ENCODE data around the gene MRPL42. TPM values are rescaled to one million over a fixed set of nuclear protein-coding genes. Genes with fewer than 3 reads are reported as not detected.
"Not testable (repeated sequence)": the region's sequence is repeated elsewhere in the genome, so short reads cannot be mapped to it uniquely, and the experiment has no call there.

The MRPL42 gene
- total RNA-seq, 1 experiment from 2014 or later, result 121 TPM

GRCh38 chr12:93552427-93552826, 85.1 kb downstream of the MRPL42 start (continued):
- TF ChIP-seq ARID4B (CRISPR knock-in tag; IDR thresholded peaks at IDR 0.05; ENCODE audit: borderline replicate concordance), result no peak
- no peak for TF ChIP-seq ATF3 (CRISPR knock-in tag; conservative IDR thresholded peaks at IDR 0.05)
- TF ChIP-seq ZNF263 (CRISPR knock-in tag; IDR thresholded peaks at IDR 0.05; ENCODE audit: low read depth), result no peak
- no peak for TF ChIP-seq ESRRA (CRISPR knock-in tag; IDR thresholded peaks at IDR 0.05; ENCODE audit: borderline replicate concordance)
- no peak for TF ChIP-seq JUN (CRISPR knock-in tag; IDR thresholded peaks at IDR 0.05)
- TF ChIP-seq FOXJ3 (CRISPR knock-in tag; IDR thresholded peaks at IDR 0.05; ENCODE audit: borderline replicate concordance), result no peak

GRCh38 chr12:93557879-93558278, 90.6 kb downstream of the MRPL42 start:
- H3K4me3 Mint-ChIP-seq; H3K27me3 Mint-ChIP-seq (ENCODE audit: low read depth); H3K4me1 Mint-ChIP-seq; POLR2A ChIA-PET; DNase-seq (ENCODE audit: low spot score); ATAC-seq; CTCF ChIA-PET; H3K27ac Mint-ChIP-seq: not testable (repeated sequence)
- Mint-ChIP-seq H3K36me3 (peaks cover 54% of the 10 kb centered on the region), H3K9me3 (peaks cover 50% of the 10 kb centered on the region)

- DNase-seq (ENCODE audit: low spot score); H3K27me3 Mint-ChIP-seq (ENCODE audit: low read depth); H3K27ac Mint-ChIP-seq; H3K4me1 Mint-ChIP-seq; POLR2A ChIA-PET; CTCF ChIA-PET; H3K4me3 Mint-ChIP-seq; ATAC-seq: not testable (repeated sequence)
- H3K9me3 Mint-ChIP-seq, result peaks cover 46% of the 10 kb centered on the region
- H3K36me3 Mint-ChIP-seq, result peaks cover 51% of the 10 kb centered on the region
These were observed 91.4 kb downstream of the MRPL42 start for GRCh38 chr12:93558685-93559084.

GRCh38 chr12:93563807-93564538, 96.7 kb downstream of the MRPL42 start:
- H3K36me3 Mint-ChIP-seq, result peaks cover 41% of the 10 kb centered on the region
- H3K4me3 Mint-ChIP-seq, result no peak overlapping the region
- peak; percentile 61 for ATAC-seq
- peaks cover 21% of the 10 kb centered on the region for H3K9me3 Mint-ChIP-seq
- TF ChIP-seq ATF3 (CRISPR knock-in tag; conservative IDR thresholded peaks at IDR 0.05) (no peak), GABPB1 (CRISPR knock-in tag; IDR thresholded peaks at IDR 0.05) (peak; percentile 86), SP1 (CRISPR knock-in tag; conservative IDR thresholded peaks at IDR 0.05) (no peak)
- H3K27me3 Mint-ChIP-seq (ENCODE audit: low read depth), result no peaks in the 10 kb centered on the region
- no peaks in the 10 kb centered on the region for H3K4me1 Mint-ChIP-seq
- no peak for DNase-seq (ENCODE audit: low spot score)
- no peak overlapping the region for H3K27ac Mint-ChIP-seq
- ChIA-PET CTCF (interaction anchor here (1.1 to 1.4 kb wide), 2 partner anchors 12 to 538 kb away, joined by 3 to 5 read pairs; no protein-coding TSS in a partner anchor), POLR2A (no interaction called here)

GRCh38 chr12:93565760-93566159, 98.4 kb downstream of the MRPL42 start:
- no peak for DNase-seq (ENCODE audit: low spot score)
- no peak for ATAC-seq
- Mint-ChIP-seq H3K9me3 (peaks cover 7% of the 10 kb centered on the region), H3K27me3 (ENCODE audit: low read depth) (no peaks in the 10 kb centered on the region), H3K4me1 (peaks cover 2% of the 10 kb centered on the region; the same call in 1 of the 2 replicates), H3K36me3 (peaks cover 27% of the 10 kb centered on the region), H3K27ac (no peak overlapping the region), H3K4me3 (no peak overlapping the region)
- ChIA-PET POLR2A (no interaction called here), CTCF (no interaction called here)
- TF ChIP-seq ZNF317 (CRISPR knock-in tag; IDR thresholded peaks at IDR 0.05; ENCODE audit: borderline replicate concordance, low read depth) (no peak), ATF6 (CRISPR knock-in tag; IDR thresholded peaks at IDR 0.05) (no peak), ATF1 (CRISPR knock-in tag; IDR thresholded peaks at IDR 0.05) (no peak), ATF2 (CRISPR knock-in tag; IDR thresholded peaks at IDR 0.05; ENCODE audit: borderline replicate concordance, low read depth) (no peak), CREM (CRISPR knock-in tag; IDR thresholded peaks at IDR 0.05) (no peak), MYBL2 (CRISPR knock-in tag; IDR thresholded peaks at IDR 0.05) (no peak), PRRX2 (CRISPR knock-in tag; IDR thresholded peaks at IDR 0.05) (no peak), TEAD1 (CRISPR knock-in tag; IDR thresholded peaks at IDR 0.05) (no peak), ZMAT4 (CRISPR knock-in tag; IDR thresholded peaks at IDR 0.05) (no peak)
